ENCODE data around the gene ZNF568.

DNA sequence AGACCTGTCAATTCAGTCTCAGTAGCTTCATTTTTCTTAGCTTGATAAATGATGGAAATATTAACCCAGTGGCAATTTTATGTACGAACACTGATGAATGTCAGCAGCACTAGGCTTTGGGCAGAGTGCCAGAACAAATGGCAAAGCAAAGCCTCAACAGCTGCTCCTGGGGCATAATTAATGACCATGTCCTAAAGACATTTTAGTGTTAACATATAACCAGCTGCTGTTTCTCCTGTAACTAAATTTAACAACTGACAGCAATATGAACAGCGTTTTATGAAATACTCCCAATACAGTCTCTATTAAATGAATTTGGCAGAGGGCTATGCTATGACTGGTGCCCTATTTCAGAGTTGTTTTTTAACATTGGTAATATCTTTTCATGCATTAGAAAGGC, 47.1 kb downstream of the ZNF568 start:
- no peak for TF ChIP-seq POLR2AphosphoS5 (IDR thresholded peaks at IDR 0.05; ENCODE audit: borderline replicate concordance, low read depth, low read length)
- TF ChIP-seq FOXP2 (optimal IDR thresholded peaks at IDR 0.05; ENCODE audit: control extremely low read depth, extremely low read length, insufficient read depth), result no peak

All from SK-N-MC (cell line).